Measurements from ENCODE around the gene RERE.
"Not testable (repeated sequence)": the region's sequence is repeated elsewhere in the genome, so short reads cannot be mapped to it uniquely, and the experiment has no call there.

RERE gene

GRCh38 chr1:8631163-8631562, 186.3 kb downstream of the RERE start:
- no peak for DNase-seq

- no peak for DNase-seq
Measured at GRCh38 chr1:8629241-8630091, 188.0 kb downstream of the RERE start.

- DNase-seq = no peak
Measured at GRCh38 chr1:8628606-8629005, 188.8 kb downstream of the RERE start.

GRCh38 chr1:8627728-8628127, 189.7 kb downstream of the RERE start:
- DNase-seq = no peak

GRCh38 chr1:8625981-8626898, 191.2 kb downstream of the RERE start:
- DNase-seq = no peak

GRCh38 chr1:8625491-8625890, 191.9 kb downstream of the RERE start:
- DNase-seq = no peak

- not testable (repeated sequence) for DNase-seq
Measured at GRCh38 chr1:8623651-8624192, 193.7 kb downstream of the RERE start.

- not testable (repeated sequence) for DNase-seq
Measured at GRCh38 chr1:8621785-8622348, 195.6 kb downstream of the RERE start.

- DNase-seq = not testable (repeated sequence)
Measured at GRCh38 chr1:8621034-8621582, 196.3 kb downstream of the RERE start.

GRCh38 chr1:8619917-8620502, 197.4 kb downstream of the RERE start:
- not testable (repeated sequence) for DNase-seq

GRCh38 chr1:8619419-8619818, 198.0 kb downstream of the RERE start:
- DNase-seq = not testable (repeated sequence)

GRCh38 chr1:8616791-8617190, 200.6 kb downstream of the RERE start:
- DNase-seq = not testable (repeated sequence)

GRCh38 chr1:8611634-8612515, 205.6 kb downstream of the RERE start:
- not testable (repeated sequence) for DNase-seq

GRCh38 chr1:8607906-8608305, 209.5 kb downstream of the RERE start:
- no peak for DNase-seq

- no peak for DNase-seq
Measured at GRCh38 chr1:8604041-8604945, 213.1 kb downstream of the RERE start.

GRCh38 chr1:8603220-8603616, 214.2 kb downstream of the RERE start:
- no peak for DNase-seq

GRCh38 chr1:8602471-8603219, 214.8 kb downstream of the RERE start:
- DNase-seq = no peak

- no peak for DNase-seq
Measured at GRCh38 chr1:8600336-8600735, 217.1 kb downstream of the RERE start.

GRCh38 chr1:8599646-8600212, 217.7 kb downstream of the RERE start:
- no peak for DNase-seq
